HG02970 (cell line): Measurements from ENCODE around the gene TNFRSF6B.

Experiments used
- ATAC-seq: cut with Tn5 transposase; IDR thresholded peaks from one replicate; pipeline ENCODE4 v1.9.1; 2021; ENCODE audit warnings: mild to moderate bottlenecking, moderate library complexity, moderate number of reproducible peaks; ENCODE audit not compliant: unreplicated experiment, low FRiP score

The TNFRSF6B gene

GRCh38 chr20:63734111-63734945, 37.9 kb downstream of the TNFRSF6B start:
- ATAC-seq, result no peak

- no peak for ATAC-seq
Observed at GRCh38 chr20:63734946-63735858, 38.8 kb downstream of the TNFRSF6B start.

- no peak for ATAC-seq
Observed at GRCh38 chr20:63735859-63736718, 39.6 kb downstream of the TNFRSF6B start, which contains the start of gene LIME1. TSS of gene LIME1 (plus strand) at chr20:63736664. CDS start at chr20:63737550, 886 bp downstream.

- no peak for ATAC-seq
Observed at GRCh38 chr20:63736893-63737694, 40.6 kb downstream of the TNFRSF6B start.

- ATAC-seq, result no peak
Observed at GRCh38 chr20:63737695-63737944, 41.2 kb downstream of the TNFRSF6B start.

- no peak for ATAC-seq
Observed at GRCh38 chr20:63737945-63738686, 41.7 kb downstream of the TNFRSF6B start.

GRCh38 chr20:63738687-63739129, 42.3 kb downstream of the TNFRSF6B start:
- ATAC-seq, result no peak

- ATAC-seq, result peak; percentile 41
Observed at GRCh38 chr20:63739130-63740069, 42.9 kb downstream of the TNFRSF6B start, which contains the start of gene SLC2A4RG. TSS of gene SLC2A4RG (plus strand) at chr20:63739776. CDS start at chr20:63739913, 137 bp downstream.

- no peak for ATAC-seq
Observed at GRCh38 chr20:63740070-63740626, 43.7 kb downstream of the TNFRSF6B start.

GRCh38 chr20:63740627-63741353, 44.3 kb downstream of the TNFRSF6B start:
- no peak for ATAC-seq

GRCh38 chr20:63741354-63741675, 44.9 kb downstream of the TNFRSF6B start:
- ATAC-seq, result no peak

GRCh38 chr20:63741676-63742380, 45.4 kb downstream of the TNFRSF6B start:
- no peak for ATAC-seq

- ATAC-seq, result no peak
Observed at GRCh38 chr20:63742381-63743024, 46.1 kb downstream of the TNFRSF6B start.

GRCh38 chr20:63743210-63743970, 46.9 kb downstream of the TNFRSF6B start:
- no peak for ATAC-seq

- no peak for ATAC-seq
Observed at GRCh38 chr20:63744158-63744557, 47.7 kb downstream of the TNFRSF6B start.
